Mucosa of gallbladder (tissue), 1 donor: Measurements from ENCODE around the gene RUNX1. TPM values are rescaled to one million over a fixed set of nuclear protein-coding genes. Genes with fewer than 3 reads are reported as not detected.
A peak's percentile ranks its signal among the peaks of the same experiment; 100 is the strongest.

Source experiments
- DNase-seq: peaks from one replicate; pipeline ENCODE4 v3.0.0-alpha.2; 2020; ENCODE audit warnings: low spot score
- total RNA-seq: library from RNA; stranded (reverse); gene quantifications from one replicate; pipeline ENCODE4 v1.2.1, GENCODE V29; 2021
- donor health status: DM: no; HTN: no; CAD: no.

RUNX1 gene
- total RNA-seq, 1 donor from 2014 or later = 35.1 TPM

- no peak for DNase-seq
These were observed 56.2 kb downstream of the RUNX1 start for GRCh38 chr21:34992736-34993398.

- DNase-seq = no peak
These were observed 56.9 kb downstream of the RUNX1 start for GRCh38 chr21:34992180-34992579.

DNA sequence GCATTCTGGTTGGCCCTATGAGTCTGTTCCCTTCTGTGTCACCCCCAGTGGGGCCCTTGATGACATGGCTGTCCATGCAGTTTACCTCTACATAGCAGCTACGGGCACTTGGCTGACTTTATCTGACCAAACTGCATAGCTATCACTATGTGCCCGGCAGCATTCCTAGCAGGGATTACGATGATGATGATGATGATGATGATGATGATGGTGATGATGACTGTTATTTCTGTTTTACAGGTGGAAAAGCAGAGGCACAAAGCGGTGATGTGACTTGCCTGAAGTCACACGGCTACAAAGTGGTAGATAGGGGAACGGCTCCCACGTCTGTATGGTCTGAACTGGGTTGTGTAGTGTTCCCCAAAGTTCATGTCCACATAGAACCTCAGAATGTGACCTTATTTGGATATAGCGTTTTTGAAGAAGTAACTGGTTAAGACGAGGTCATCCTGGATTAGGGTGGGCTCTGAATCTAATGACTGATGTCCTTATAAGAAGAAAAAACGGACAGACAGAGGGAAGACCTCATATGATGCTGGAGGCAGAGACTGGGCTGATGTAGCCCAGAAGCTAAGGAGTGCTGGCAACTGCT, 57.6 kb downstream of the RUNX1 start:
- DNase-seq = no peak

DNA sequence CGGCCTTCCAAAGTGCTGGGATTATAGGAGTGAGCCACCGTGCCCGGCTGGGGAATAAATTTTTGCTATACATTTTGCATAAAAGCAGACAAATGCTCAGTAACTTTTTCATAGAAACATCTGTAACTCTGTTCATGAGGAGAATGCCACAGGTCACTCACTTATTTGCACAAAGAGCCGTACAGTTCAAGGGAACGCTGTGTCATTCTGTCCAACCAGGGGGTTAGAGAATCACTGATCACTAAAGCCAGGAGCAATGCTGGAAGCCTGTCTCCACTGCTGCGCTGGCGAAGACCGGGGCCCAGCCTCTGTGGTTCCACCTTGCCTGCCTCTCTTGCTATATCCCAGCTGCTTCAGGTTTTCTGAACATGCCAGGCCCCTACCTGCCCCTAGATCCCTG, 58.3 kb downstream of the RUNX1 start:
- DNase-seq = no peak

DNA sequence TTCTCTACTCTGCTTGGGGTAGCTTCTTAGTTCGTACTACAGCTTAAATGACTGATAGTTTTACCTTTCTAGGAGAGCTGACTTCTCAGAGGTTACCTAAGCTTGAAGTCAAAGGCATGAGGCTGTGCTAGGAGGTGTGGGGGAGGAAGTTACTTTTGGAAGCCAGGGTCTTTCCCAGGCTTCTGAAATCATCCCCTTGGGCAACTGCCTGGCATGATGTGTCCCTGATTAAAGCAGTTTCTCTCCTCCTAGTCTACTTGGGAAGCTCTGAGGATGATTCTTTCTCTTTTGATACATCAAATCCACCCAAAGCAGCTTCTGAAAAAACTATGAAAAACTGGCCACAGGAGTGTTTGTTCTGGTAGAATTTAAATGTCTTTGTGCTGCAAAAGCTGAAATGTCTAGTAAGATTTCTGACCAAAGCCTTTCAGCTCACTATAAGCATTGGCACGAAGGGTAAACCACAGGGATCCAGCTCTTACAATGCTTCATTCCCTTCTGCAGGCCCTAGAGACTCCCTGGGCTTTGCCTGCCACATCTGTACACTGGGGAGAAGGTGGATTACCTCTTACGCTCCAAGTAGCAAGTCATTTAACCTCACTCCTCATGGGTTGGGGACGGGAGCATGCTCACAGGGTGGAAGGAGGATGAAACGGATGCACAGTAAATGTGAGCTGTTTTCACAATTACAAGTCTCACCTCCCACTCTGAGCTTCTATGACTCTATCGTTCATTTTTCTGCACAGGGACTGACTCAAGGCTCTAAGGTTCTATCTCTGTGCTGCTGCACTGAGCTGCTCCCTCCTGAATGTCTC, 59.6 kb downstream of the RUNX1 start:
- no peak for DNase-seq

DNA sequence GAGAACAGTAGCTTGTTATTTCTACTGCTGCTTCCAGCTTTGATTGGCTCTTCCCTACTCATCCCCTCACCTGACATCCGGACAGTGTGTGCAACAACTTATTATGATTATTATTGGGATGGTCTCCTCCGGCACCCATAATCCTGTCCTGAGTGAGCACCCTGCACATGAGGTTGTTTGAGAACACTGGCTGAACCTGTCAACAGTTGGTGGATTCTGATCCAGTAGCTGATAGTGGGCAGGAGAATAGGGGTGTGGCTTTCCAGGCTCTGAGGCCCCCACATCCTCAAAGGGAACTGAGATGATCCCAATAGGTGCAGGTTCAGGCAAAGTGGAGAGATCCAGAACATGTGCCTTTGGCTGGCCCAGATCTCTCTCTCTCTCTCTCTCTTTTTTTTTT, 60.5 kb downstream of the RUNX1 start:
- DNase-seq = no peak

GRCh38 chr21:34988139-34988538, 61.0 kb downstream of the RUNX1 start:
- no peak for DNase-seq

DNA sequence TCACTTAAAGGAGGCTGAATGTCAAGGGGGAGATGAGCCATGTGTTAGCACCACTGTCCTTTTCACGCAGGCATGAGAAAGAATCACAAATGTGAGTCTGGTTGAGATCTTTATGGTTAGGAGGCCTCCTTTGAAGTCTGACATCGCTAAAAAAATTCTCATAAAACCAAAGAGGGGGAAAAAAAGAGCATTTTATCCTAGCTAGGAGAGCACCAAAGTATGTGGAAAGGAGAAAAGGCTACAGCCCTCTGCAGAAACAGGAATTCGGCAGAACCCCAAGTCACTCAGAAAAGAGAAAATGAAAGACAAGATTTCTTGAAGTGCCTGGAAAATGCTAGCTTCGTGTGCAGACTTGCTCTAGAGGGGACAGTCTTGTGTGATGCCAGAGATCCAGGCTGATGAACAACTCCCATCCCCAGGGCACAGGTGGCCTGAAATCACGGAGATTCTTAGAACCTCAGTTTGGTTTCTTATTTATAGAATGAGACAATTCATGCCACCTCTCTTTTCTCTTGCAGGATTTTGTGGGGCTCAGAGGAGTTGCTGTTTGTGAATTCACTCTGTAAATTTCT, 61.5 kb downstream of the RUNX1 start:
- no peak for DNase-seq

DNA sequence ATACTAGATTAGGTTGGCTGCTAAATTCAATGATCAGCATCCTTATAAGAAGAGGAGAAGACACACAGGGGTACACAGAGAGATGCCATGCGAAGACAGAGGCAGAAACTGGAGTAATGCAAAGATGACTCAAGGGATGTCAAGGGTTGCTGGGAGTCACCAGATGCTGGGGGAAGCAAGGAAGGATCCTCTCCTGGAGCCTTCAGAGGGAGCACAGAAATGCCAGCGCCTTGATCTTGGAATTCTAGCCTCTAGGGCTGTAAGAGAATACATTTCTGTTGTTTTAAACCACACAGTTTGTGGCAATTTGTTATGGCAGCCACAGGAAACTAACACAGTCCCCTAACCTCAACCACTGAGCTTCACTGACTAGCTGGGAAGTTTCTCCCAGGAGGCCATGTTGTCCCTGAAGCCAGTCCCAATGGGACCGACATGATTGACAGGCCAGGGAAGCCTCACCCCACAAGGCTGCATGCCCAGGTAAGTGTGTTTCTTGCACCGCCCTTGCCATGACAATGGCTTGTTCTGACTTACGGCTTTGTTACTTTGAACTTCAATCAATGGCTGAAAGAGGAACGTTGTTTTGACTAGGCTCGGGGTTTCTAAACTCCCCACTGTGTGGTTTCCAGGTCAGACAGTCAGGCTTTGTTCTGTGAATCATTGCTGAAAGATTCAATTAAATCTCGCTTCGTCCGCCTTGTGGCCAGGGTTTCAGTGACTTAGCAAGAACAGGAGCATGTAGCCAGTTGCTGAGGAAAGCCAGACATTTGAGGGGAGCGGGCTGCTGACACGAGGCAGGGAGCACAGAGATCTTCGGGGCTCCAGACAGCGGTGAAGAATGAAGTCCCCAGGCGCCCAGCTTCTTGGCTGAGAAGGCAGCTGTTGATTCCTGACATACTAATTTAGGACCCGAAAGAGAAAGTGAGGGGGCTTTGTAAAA, 62.3 kb downstream of the RUNX1 start:
- peak; percentile 54 for DNase-seq

- DNase-seq = no peak
These were observed 64.6 kb downstream of the RUNX1 start for GRCh38 chr21:34984356-34985058.

GRCh38 chr21:34983680-34984086, 65.4 kb downstream of the RUNX1 start:
- no peak for DNase-seq

- no peak for DNase-seq
These were observed 67.3 kb downstream of the RUNX1 start for GRCh38 chr21:34981791-34982190.

GRCh38 chr21:34980423-34981115, 68.5 kb downstream of the RUNX1 start:
- DNase-seq = no peak

- no peak for DNase-seq
These were observed 69.7 kb downstream of the RUNX1 start for GRCh38 chr21:34979383-34979782.

DNA sequence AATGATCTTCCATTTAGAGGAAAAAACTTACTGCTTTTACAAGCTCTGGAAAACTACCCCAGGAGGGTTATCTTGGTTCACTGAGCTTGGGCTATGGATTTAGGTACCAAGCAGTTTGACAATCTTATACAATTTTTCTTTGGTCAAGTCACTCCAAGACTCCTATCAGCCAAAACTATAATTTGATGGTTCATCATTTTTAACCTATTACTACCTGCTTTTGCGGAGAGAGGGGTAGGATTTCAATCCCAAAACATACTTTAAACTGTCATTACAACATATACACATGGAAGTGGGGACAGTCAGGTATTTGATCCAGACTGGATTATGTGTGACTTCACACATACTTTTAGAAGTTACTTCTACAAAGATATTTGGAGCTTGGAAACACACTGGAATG, 71.8 kb downstream of the RUNX1 start:
- DNase-seq = no peak

DNA sequence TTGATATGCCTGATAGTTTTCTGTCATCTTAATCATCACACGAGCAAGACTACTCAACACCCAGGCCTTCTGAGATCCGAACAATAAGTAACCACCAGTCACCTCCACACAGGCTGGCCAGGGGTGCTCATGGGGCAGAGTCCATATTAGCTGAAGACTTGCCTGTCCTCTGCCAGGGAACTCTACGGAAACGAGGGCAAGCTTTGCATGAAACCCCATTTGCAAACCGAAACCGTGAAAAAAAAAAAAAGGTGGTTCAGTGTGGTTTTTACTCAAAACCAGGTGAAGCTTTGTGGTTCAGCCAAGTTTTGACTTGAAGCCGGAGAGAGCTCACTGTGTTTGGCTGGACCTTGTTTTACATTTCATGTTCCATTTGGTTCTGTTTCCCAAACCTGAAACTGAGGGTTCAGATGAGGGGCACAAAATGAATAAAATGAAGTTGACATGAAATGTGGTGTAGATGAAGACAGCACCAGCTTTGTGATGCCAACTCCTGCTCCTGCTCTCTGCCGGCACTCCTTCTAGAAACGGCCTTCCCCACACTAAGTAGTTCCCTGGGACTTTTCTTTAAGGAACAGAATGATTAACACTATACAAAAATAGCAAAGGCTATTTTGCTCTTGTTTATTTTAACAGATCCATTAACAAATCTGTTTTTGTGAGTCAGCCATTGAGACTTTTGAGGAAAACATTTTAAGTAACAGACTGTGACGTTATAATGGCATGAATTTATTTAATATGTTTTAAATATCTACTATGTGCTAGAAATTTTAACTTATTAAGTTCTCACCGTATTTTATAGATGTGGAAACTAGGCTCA, 74.7 kb downstream of the RUNX1 start:
- DNase-seq = peak; percentile 58

DNA sequence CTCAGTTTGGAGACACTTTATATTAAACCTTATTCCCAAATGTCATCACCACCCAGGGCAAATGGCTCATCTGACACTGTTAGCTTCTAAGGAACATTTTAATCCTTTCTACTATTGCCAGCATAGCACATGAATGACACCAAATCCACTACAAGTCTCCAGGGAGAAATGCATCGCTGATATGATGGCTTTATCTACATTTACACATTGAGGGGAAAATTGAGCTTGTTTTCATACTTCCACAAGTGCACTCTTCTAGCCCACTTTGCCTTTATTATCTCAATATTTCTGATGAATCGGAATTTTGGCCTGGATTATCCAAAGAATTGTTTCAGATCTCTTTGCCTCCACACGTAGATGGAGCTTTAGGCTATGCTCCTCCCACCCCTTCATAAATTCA, 75.4 kb downstream of the RUNX1 start:
- DNase-seq = no peak

DNA sequence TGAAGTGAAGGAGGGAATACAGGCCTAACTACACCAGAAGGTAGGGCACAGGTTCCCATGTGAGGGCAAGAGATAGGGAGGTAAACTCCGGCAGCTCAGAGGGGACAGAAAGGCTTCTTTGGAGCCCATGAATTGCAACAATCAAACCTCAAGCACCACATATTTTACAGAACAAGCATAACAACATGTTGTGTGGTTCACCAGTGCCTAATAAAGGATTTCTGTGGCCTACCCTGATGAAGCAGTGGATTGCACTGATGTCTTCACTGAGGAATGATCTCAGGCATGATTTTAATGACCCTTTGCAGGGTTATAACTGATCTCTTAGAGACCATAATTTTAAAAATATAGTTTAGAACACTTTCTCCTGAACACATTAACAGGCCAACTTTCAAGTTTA, 77.4 kb downstream of the RUNX1 start:
- no peak for DNase-seq

DNA sequence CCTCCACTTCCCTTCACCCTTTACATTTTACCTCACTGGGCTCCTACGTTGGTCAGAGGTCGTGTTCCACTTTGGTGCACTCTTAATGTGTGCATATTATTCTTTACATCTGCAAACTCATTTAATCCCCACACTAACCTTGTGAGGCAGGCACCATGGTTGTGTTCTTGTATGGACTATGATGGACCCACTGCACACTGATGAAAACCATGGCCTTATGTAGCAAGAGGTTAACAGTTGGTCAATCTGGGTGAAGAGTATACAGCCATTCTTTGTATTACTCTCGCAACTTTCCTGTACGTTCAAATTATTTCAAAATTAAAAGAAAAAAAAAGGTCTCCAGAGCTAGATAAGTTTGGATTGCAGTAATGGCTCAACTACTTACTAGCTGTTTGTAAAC, 78.5 kb downstream of the RUNX1 start:
- no peak for DNase-seq

DNA sequence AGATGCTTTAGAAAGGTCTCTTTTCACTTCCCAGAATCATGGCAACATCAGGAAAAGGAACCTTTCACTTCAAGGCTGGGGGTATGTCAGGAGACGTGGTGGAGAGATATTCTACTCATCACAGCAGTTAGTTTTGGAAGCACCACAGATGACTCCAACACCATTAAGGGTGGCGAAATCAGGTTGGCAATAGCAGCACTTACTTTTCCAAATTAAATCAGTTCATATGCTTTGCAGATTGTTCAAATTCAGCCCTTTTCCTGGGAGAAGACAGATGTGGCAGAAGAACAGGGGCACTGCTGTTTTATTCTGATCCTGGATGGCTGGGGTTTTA, 79.0 kb downstream of the RUNX1 start:
- no peak for DNase-seq
